SK-N-MC (cell line): Measurements from ENCODE around the gene CFAP69.

Experiments used
- EZH2 ChIP-seq: fragments of 200-600 bp; sonication (generic); IDR thresholded peaks from one replicate; pipeline ENCODE4 v1.6.1; 2017; ENCODE audit warnings: antibody characterized with exemption
- POLR2AphosphoS5 ChIP-seq: IDR thresholded peaks from 2 replicates; pipeline ENCODE4 v1.6.1; 2012; ENCODE audit warnings: mild to moderate bottlenecking, low read depth, low read length, borderline replicate concordance

DNA sequence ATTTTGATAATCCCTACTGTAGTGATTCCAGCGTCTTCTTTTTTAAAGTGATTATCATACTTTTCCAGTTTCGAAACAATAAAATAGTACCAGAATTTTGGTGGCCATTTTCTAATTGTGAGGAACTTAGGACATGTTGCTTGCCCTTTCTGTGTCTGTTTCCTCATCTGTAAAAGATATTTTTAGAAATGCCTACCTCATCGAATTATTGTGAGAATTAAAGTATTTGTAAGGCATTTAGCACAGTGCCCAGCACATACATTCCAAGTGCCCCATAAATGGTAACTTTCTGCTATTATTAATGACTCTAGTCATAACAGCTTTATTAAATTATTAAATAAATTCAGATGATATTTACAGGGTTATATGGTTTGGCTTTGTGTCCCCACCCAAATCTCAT, 3.7 kb downstream of the CFAP69 start:
- TF ChIP-seq EZH2, result no peak
- TF ChIP-seq POLR2AphosphoS5, result no peak
